SK-N-SH treated with all-trans-retinoic acid at 6 μM for 48 hours (cell line): ENCODE data around the gene TAS2R41.

Experiments
- ARNTL ChIP-seq: fragments of 450-650 bp; formaldehyde crosslinking; IDR thresholded peaks from 2 replicates; pipeline ENCODE4 v1.5.0; 2020; ENCODE audit warnings: low read depth, mild to moderate bottlenecking, moderate library complexity, borderline replicate concordance
- OSR1 ChIP-seq: fragments of 250-450 bp; sonication (Bioruptor Pico); IDR thresholded peaks from 2 replicates; pipeline ENCODE4 v1.8.0; 2022; ENCODE audit warnings: moderate library complexity, mild to moderate bottlenecking, inconsistent platforms
- RARB ChIP-seq: fragments of 250-450 bp; sonication (Bioruptor Pico); IDR thresholded peaks from 2 replicates; pipeline ENCODE4 v1.8.0; 2021; ENCODE audit warnings: mild to moderate bottlenecking, moderate library complexity
- SNAI2 ChIP-seq: fragments of 250-450 bp; sonication (Bioruptor Pico); IDR thresholded peaks from 2 replicates; pipeline ENCODE4 v1.5.0; 2020; ENCODE audit warnings: mild to moderate bottlenecking, moderate library complexity
- TF ChIP-seq, protein P1 (sequence below): fragments of 250-450 bp; sonication (Bioruptor Pico); IDR thresholded peaks from 2 replicates; pipeline ENCODE4 v1.5.1; 2020; ENCODE audit warnings: low read depth, mild to moderate bottlenecking, moderate library complexity

GRCh38 chr7:143504937-143505297 lies 27.2 kb downstream of the TAS2R41 start:
- TF ChIP-seq OSR1 (CRISPR knock-in tag) (no peak), RARB (no peak), SNAI2 (CRISPR knock-in tag) (no peak), ARNTL (CRISPR knock-in tag) (no peak)
- TF ChIP-seq, protein P1, sequence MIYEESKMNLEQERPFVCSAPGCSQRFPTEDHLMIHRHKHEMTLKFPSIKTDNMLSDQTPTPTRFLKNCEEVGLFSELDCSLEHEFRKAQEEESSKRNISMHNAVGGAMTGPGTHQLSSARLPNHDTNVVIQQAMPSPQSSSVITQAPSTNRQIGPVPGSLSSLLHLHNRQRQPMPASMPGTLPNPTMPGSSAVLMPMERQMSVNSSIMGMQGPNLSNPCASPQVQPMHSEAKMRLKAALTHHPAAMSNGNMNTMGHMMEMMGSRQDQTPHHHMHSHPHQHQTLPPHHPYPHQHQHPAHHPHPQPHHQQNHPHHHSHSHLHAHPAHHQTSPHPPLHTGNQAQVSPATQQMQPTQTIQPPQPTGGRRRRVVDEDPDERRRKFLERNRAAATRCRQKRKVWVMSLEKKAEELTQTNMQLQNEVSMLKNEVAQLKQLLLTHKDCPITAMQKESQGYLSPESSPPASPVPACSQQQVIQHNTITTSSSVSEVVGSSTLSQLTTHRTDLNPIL (CRISPR knock-in tag), result no peak
